HG02943 (cell line): ENCODE measurements around the gene PRAMEF14.
"Not testable (repeated sequence)": the region's sequence is repeated elsewhere in the genome, so short reads cannot be mapped to it uniquely, and the experiment has no call there.

Experiments used
- ATAC-seq: cut with Tn5 transposase; IDR thresholded peaks from one replicate; pipeline ENCODE4 v1.9.1; 2021; ENCODE audit warnings: mild to moderate bottlenecking, low read depth, moderate library complexity; ENCODE audit not compliant: unreplicated experiment

PRAMEF14 gene

GRCh38 chr1:13347034-13347433, at the start of gene PRAMEF14:
PRAMEF14 (minus strand) TSS chr1:13347134; CDS start chr1:13345314, 1,820 bp downstream.
- ATAC-seq: not testable (repeated sequence)

- ATAC-seq: not testable (repeated sequence)
These were observed 48.4 kb upstream of the PRAMEF14 start for GRCh38 chr1:13395311-13395710.

GRCh38 chr1:13394761-13395160, 47.8 kb upstream of the PRAMEF14 start:
- ATAC-seq: not testable (repeated sequence)

GRCh38 chr1:13393004-13393403, 46.1 kb upstream of the PRAMEF14 start:
- not testable (repeated sequence) for ATAC-seq

- ATAC-seq: not testable (repeated sequence)
These were observed 42.4 kb upstream of the PRAMEF14 start, which contains the start of gene PRAMEF17 for GRCh38 chr1:13389332-13389731. PRAMEF17 (plus strand) TSS chr1:13389632; CDS start chr1:13389658, 26 bp downstream.

GRCh38 chr1:13380380-13380779, 33.4 kb upstream of the PRAMEF14 start:
- not testable (repeated sequence) for ATAC-seq

GRCh38 chr1:13378983-13379382, 32.0 kb upstream of the PRAMEF14 start:
- not testable (repeated sequence) for ATAC-seq

- not testable (repeated sequence) for ATAC-seq
These were observed 21.6 kb upstream of the PRAMEF14 start for GRCh38 chr1:13368544-13368943.

- ATAC-seq: not testable (repeated sequence)
These were observed 19.6 kb upstream of the PRAMEF14 start for GRCh38 chr1:13366536-13366935.

GRCh38 chr1:13364928-13365327, 18.0 kb upstream of the PRAMEF14 start:
- not testable (repeated sequence) for ATAC-seq

- not testable (repeated sequence) for ATAC-seq
These were observed 15.4 kb upstream of the PRAMEF14 start for GRCh38 chr1:13362364-13362763.

- ATAC-seq: not testable (repeated sequence)
These were observed 9.8 kb upstream of the PRAMEF14 start for GRCh38 chr1:13356774-13357173.

- not testable (repeated sequence) for ATAC-seq
These were observed 7.5 kb upstream of the PRAMEF14 start for GRCh38 chr1:13354475-13354874.

- ATAC-seq: not testable (repeated sequence)
These were observed 6.5 kb upstream of the PRAMEF14 start for GRCh38 chr1:13353476-13353875.

- not testable (repeated sequence) for ATAC-seq
These were observed 4.4 kb downstream of the PRAMEF14 start for GRCh38 chr1:13342496-13342895.

GRCh38 chr1:13315281-13315680, 31.7 kb downstream of the PRAMEF14 start, which contains the start of gene PRAMEF15:
PRAMEF15 (plus strand) TSS chr1:13315581; CDS start chr1:13318408, 2,827 bp downstream.
- not testable (repeated sequence) for ATAC-seq

GRCh38 chr1:13303239-13303638, 43.7 kb downstream of the PRAMEF14 start, which contains the start of gene PRAMEF33:
PRAMEF33 (plus strand) TSS chr1:13303539; CDS start chr1:13305955, 2,416 bp downstream.
- not testable (repeated sequence) for ATAC-seq

- not testable (repeated sequence) for ATAC-seq
These were observed 44.7 kb downstream of the PRAMEF14 start for GRCh38 chr1:13302197-13302596.

GRCh38 chr1:13298699-13299098, 48.2 kb downstream of the PRAMEF14 start:
- ATAC-seq: not testable (repeated sequence)

- not testable (repeated sequence) for ATAC-seq
These were observed 49.6 kb downstream of the PRAMEF14 start for GRCh38 chr1:13297216-13297931.
